SU-DHL-6 (cell line): ENCODE data around the gene MAPK14.
A peak's percentile ranks its signal among the peaks of the same experiment; 100 is the strongest.
"Not testable (repeated sequence)": the region's sequence is repeated elsewhere in the genome, so short reads cannot be mapped to it uniquely, and the experiment has no call there.

ENCODE experiments used
- H2AFZ ChIP-seq: fragments of 200-600 bp; sonication (generic); 2 replicates; pipeline ENCODE4 v1.6.1; 2014; ENCODE audit warnings: low read depth, mild to moderate bottlenecking, moderate library complexity, mixed read lengths, antibody characterized with exemption, low read length; ENCODE audit not compliant: severe bottlenecking
- H3F3A ChIP-seq: fragments of 200-600 bp; shearing (Covaris generic); 2 replicates; pipeline ENCODE4 v1.6.0; 2016; ENCODE audit warnings: antibody characterized with exemption, mild to moderate bottlenecking; ENCODE audit not compliant: insufficient read depth
- H3K27ac ChIP-seq: fragments of 200-600 bp; sonication (generic); 2 replicates; pipeline ENCODE4 v1.5.1; 2016; ENCODE audit warnings: low read depth, mild to moderate bottlenecking, low read length, moderate library complexity, mixed read lengths
- H3K27me3 ChIP-seq: fragments of 200-600 bp; sonication (generic), shearing (Covaris generic); 2 replicates; pipeline ENCODE4 v1.6.0; 2014; ENCODE audit warnings: mild to moderate bottlenecking, low read length
- H3K36me3 ChIP-seq: fragments of 200-600 bp; sonication (generic); 2 replicates; pipeline ENCODE4 v1.6.1; 2014; ENCODE audit warnings: mild to moderate bottlenecking, low read length, mixed read lengths
- H3K4me2 ChIP-seq: fragments of 300-600, 200-600 bp; shearing (Covaris generic), sonication (generic); 2 replicates; pipeline ENCODE4 v1.6.0; 2014; ENCODE audit warnings: low read length, low read depth, mild to moderate bottlenecking; ENCODE audit not compliant: poor library complexity, severe bottlenecking
- H3K4me3 ChIP-seq: fragments of 200-600 bp; sonication (generic); 2 replicates; pipeline ENCODE4 v1.5.1; 2014; ENCODE audit warnings: antibody characterized with exemption, low read length, mild to moderate bottlenecking, mixed read lengths; ENCODE audit not compliant: insufficient read depth, poor library complexity, severe bottlenecking
- H3K79me2 ChIP-seq: fragments of 200-600 bp; sonication (generic); 2 replicates; pipeline ENCODE4 v1.6.1; 2014; ENCODE audit warnings: mild to moderate bottlenecking, low read length, moderate library complexity; ENCODE audit not compliant: insufficient read depth
- H3K9ac ChIP-seq: fragments of 200-600 bp; sonication (generic); 2 replicates; pipeline ENCODE4 v1.7.0; 2014; ENCODE audit warnings: mild to moderate bottlenecking, low read length
- H3K9me2 ChIP-seq: fragments of 200-600 bp; sonication (generic); replicated peaks from 2 replicates; pipeline ENCODE4 v1.6.1; 2014; ENCODE audit warnings: low read length; ENCODE audit not compliant: insufficient read depth
- H3K9me3 ChIP-seq: fragments of 200-600 bp; sonication (generic); 2 replicates; pipeline ENCODE4 v1.6.1; 2014; ENCODE audit warnings: low read length, mixed read lengths; ENCODE audit not compliant: insufficient read depth
- H4K20me1 ChIP-seq: fragments of 200-600 bp; sonication (generic); 2 replicates; pipeline ENCODE4 v1.6.1; 2014; ENCODE audit warnings: low read depth, mild to moderate bottlenecking, antibody characterized with exemption, low read length, moderate library complexity, mixed read lengths
- CTCF ChIP-seq: fragments of 200-600 bp; sonication (generic); IDR thresholded peaks from one replicate; pipeline ENCODE4 v1.5.1; 2017; ENCODE audit warnings: antibody characterized with exemption, mild to moderate bottlenecking, low read length, moderate library complexity; ENCODE audit not compliant: insufficient read depth, poor library complexity, severe bottlenecking
- EZH2phosphoT487 ChIP-seq: fragments of 200-600 bp; sonication (generic), shearing (Covaris generic); conservative IDR thresholded peaks from 2 replicates; pipeline ENCODE4 v1.6.1; 2018; ENCODE audit warnings: mild to moderate bottlenecking, antibody characterized with exemption, low read length, moderate library complexity, mixed read lengths

MAPK14 gene

DNA sequence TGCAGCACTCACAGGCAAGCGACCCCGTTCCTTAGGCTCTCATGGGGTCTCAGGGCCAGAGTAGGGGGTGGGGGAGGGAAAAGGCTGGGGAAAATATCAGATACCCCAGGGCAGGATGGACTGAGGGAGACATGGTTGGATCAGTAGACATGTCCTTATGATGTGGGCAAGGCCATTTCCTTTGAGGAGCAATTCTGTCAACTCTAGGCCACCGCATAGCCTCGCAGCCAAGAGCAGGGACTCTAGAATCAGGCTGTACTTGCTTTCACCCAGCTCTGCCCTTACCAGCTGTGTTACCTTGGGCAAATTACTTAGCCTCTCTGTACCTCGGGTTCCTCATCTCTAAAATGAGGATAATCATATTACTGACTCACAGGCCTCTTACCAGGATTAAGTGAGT, 100.5 kb downstream of the MAPK14 start:
- no peak overlapping the region for H3K9ac ChIP-seq
- no peak overlapping the region for H3K27ac ChIP-seq
- no peak overlapping the region for H3K4me3 ChIP-seq
- H4K20me1 ChIP-seq: no peaks in the 10 kb centered on the region
- no peak overlapping the region for H2AFZ ChIP-seq
- no peaks in the 10 kb centered on the region for H3K36me3 ChIP-seq
- H3K79me2 ChIP-seq: no peaks in the 10 kb centered on the region
- H3K27me3 ChIP-seq: no peaks in the 10 kb centered on the region
- peaks cover 14% of the 10 kb centered on the region for H3F3A ChIP-seq
- TF ChIP-seq EZH2phosphoT487 (no peak), CTCF (no peak)
- no peaks in the 10 kb centered on the region for H3K9me2 ChIP-seq
- no peaks in the 10 kb centered on the region for H3K9me3 ChIP-seq
- H3K4me2 ChIP-seq: no peak overlapping the region

DNA sequence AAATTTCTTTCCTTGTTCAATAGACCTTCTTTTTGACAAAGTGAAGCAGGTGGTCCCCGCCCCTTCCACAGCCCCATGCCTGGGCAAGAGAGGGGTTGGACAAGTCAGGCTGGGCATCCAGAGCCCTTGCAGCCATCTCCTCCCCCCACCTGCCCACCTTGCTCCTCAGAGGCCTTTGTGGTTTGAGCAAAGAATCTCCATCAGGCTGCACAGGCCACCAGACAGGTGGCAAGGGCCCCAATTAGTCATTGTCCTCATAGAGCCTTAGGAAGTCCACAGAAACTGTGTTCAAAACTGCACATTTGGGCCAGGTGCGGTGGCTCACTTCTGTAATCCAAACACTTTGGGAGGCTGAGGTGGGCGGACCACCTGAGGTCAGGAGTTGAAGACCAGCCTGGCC, 101.2 kb downstream of the MAPK14 start:
- H3F3A ChIP-seq: peaks cover 14% of the 10 kb centered on the region
- H3K4me3 ChIP-seq: no peak overlapping the region
- no peaks in the 10 kb centered on the region for H3K36me3 ChIP-seq
- H3K4me2 ChIP-seq: no peak overlapping the region
- TF ChIP-seq EZH2phosphoT487 (no peak), CTCF (no peak)
- no peaks in the 10 kb centered on the region for H3K9me2 ChIP-seq
- no peaks in the 10 kb centered on the region for H4K20me1 ChIP-seq
- H2AFZ ChIP-seq: no peak overlapping the region
- H3K27ac ChIP-seq: no peak overlapping the region
- no peak overlapping the region for H3K9ac ChIP-seq
- no peaks in the 10 kb centered on the region for H3K79me2 ChIP-seq
- no peaks in the 10 kb centered on the region for H3K9me3 ChIP-seq
- H3K27me3 ChIP-seq: no peaks in the 10 kb centered on the region

DNA sequence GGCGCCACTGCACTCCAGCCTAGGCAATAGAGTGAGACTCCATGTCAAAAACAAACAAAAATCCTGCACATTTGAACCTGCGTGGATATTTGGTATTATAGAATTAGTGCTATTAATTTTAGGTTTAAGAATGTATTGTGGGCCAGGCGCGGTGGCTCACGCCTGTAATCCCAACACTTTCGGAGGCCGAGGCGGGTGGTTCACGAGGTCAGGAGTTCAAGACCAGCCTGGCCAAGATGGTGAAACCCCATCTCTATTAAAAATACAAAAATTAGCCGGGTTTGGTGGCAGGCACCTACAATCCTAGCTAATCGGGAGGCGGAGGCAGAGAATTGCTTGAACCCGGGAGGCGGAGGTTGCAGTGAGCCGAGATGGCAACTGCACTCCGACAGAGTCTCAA, 101.7 kb downstream of the MAPK14 start:
- H3K36me3 ChIP-seq, H2AFZ ChIP-seq, H3K4me3 ChIP-seq, H3K9ac ChIP-seq, H3K9me2 ChIP-seq, H4K20me1 ChIP-seq, H3K9me3 ChIP-seq, H3K79me2 ChIP-seq, H3K27ac ChIP-seq, H3K27me3 ChIP-seq: not testable (repeated sequence)
- peaks cover 14% of the 10 kb centered on the region for H3F3A ChIP-seq
- H3K4me2 ChIP-seq: peak overlapping the region; percentile 61

GRCh38 chr6:36129941-36130666, 102.5 kb downstream of the MAPK14 start, which contains the start of gene MAPK13:
Gene MAPK13 (plus strand): TSS chr6:36130513. CDS start chr6:36130583, 70 bp downstream.
- peak within 1 kb of the TSS; percentile 61 for H3K4me2 ChIP-seq
- H2AFZ ChIP-seq: peak within 1 kb of the TSS; percentile 66
- peak within 1 kb of the TSS; percentile 64 for H3K27ac ChIP-seq
- peak within 1 kb of the TSS; percentile 62 for H3K4me3 ChIP-seq
- H3K9me3 ChIP-seq: no peaks in the 10 kb centered on the region
- no peaks in the 10 kb centered on the region for H4K20me1 ChIP-seq
- H3F3A ChIP-seq: peaks cover 14% of the 10 kb centered on the region
- no peaks in the 10 kb centered on the region for H3K79me2 ChIP-seq
- no peaks in the 10 kb centered on the region for H3K9me2 ChIP-seq
- no peaks in the 10 kb centered on the region for H3K36me3 ChIP-seq
- TF ChIP-seq CTCF (no peak), EZH2phosphoT487 (no peak)
- H3K27me3 ChIP-seq: no peaks in the 10 kb centered on the region
- H3K9ac ChIP-seq: peak within 1 kb of the TSS; percentile 68
